ENCODE measurements around the gene EZR. TPM values are rescaled to one million over a fixed set of nuclear protein-coding genes. Genes with fewer than 3 reads are reported as not detected.

The EZR gene
- total and polyA plus RNA-seq, 9 of the 15 experiments (the other 6 are each of a cell fraction or from before 2014, with no cell fraction given): 36.5 to 162 (median 104) TPM

GRCh38 chr6:158849899-158850806, 31.0 kb upstream of the EZR start (continued):
- TF ChIP-seq E2F4 (CRISPR knock-in tag; IDR thresholded peaks at IDR 0.05; ENCODE audit: low read depth): no peak
- TF ChIP-seq NONO (IDR thresholded peaks at IDR 0.05; ENCODE audit: low read depth in 2 of 2, low read length in 1 of 2): no peak
- no peak for TF ChIP-seq ELF2 (CRISPR knock-in tag; IDR thresholded peaks at IDR 0.05)
- TF ChIP-seq HOMEZ (CRISPR knock-in tag; IDR thresholded peaks at IDR 0.05): no peak
- peak; percentile 28; the same call in 1 of the 2 replicates for TF ChIP-seq STAT5A (IDR thresholded peaks at IDR 0.05; ENCODE audit: borderline replicate concordance, low read length)
- no peak for TF ChIP-seq TEAD1 (CRISPR knock-in tag; IDR thresholded peaks at IDR 0.05)
- TF ChIP-seq GTF2F1 (IDR thresholded peaks at IDR 0.05; ENCODE audit: low read depth, low read length): no peak
- TF ChIP-seq ZNF318 (IDR thresholded peaks at IDR 0.05; ENCODE audit: borderline replicate concordance in 1 of 2, low read depth in 1 of 2): 0 out of 4 replicates have a peak, but pooled peaks of 1 of the 2 experiments have one; percentile 27
- no peak for TF ChIP-seq NR2C2 (CRISPR knock-in tag; IDR thresholded peaks at IDR 0.05)
- TF ChIP-seq NR2C2 (tag; IDR thresholded peaks at IDR 0.05): peak; percentile 57; the same call in 1 of the 2 replicates
- TF ChIP-seq ZNF165 (CRISPR knock-in tag; IDR thresholded peaks at IDR 0.05; ENCODE audit: borderline replicate concordance): no peak
- TF ChIP-seq CBX5 (IDR thresholded peaks at IDR 0.05; ENCODE audit: borderline replicate concordance, low read depth): no peak
- TF ChIP-seq ZBTB8A (IDR thresholded peaks at IDR 0.05; ENCODE audit: partially characterized antibody): no peak
- TF ChIP-seq ZNF655 (CRISPR knock-in tag; IDR thresholded peaks at IDR 0.05): no peak
